Activated B cell treated with CpG ODN at 0.5 μM for 24 hours (primary cell): Measurements from ENCODE around the gene GALNT12. TPM values are rescaled to one million over a fixed set of nuclear protein-coding genes. Genes with fewer than 3 reads are reported as not detected.

Source experiments
- ATAC-seq: fragments of 200-7000 bp; cut with Tn5 transposase; one replicate; pipeline ENCODE4 v1.10.0; 2021; ENCODE audit warnings: low read depth, mild to moderate bottlenecking, moderate library complexity
- CTCF ChIA-PET: fragments of 350-600 bp; sonication (Branson Sonifier 250); formaldehyde crosslinking; loops from one replicate; lab custom pipeline; 2021; ENCODE audit warnings: antibody characterized with exemption; lab: Charles Lee
- POLR2A ChIA-PET: fragments of 350-600 bp; sonication (Branson Sonifier 250); formaldehyde crosslinking; loops from one replicate; lab custom pipeline; 2021; ENCODE audit warnings: antibody characterized with exemption; lab: Charles Lee
- DNase-seq: peaks from one replicate; pipeline ENCODE4 v3.0.0; 2022
- H3K27ac Mint-ChIP-seq: one replicate; pipeline ENCODE4 v1.8.0; 2020; ENCODE audit warnings: mixed read lengths
- H3K27me3 Mint-ChIP-seq: one replicate; pipeline ENCODE4 v1.8.0; 2021; ENCODE audit warnings: mixed read lengths
- H3K36me3 Mint-ChIP-seq: one replicate; pipeline ENCODE4 v1.8.0; 2021; ENCODE audit warnings: low read depth, mixed read lengths
- H3K4me1 Mint-ChIP-seq: one replicate; pipeline ENCODE4 v1.8.0; 2021; ENCODE audit warnings: mixed read lengths
- H3K4me3 Mint-ChIP-seq: one replicate; pipeline ENCODE4 v1.8.0; 2020; ENCODE audit warnings: mild to moderate bottlenecking, mixed read lengths
- H3K9me3 Mint-ChIP-seq: one replicate; pipeline ENCODE4 v1.8.0; 2020; ENCODE audit warnings: mixed read lengths
- CTCF ChIP-seq: fragments of 200-600 bp; IDR thresholded peaks from one replicate; pipeline ENCODE4 v1.8.0; 2022; ENCODE audit warnings: antibody characterized with exemption, mild to moderate bottlenecking
- intact Hi-C: fragments of 100-400 bp; cut with micrococcal nuclease; formaldehyde crosslinking; loops from one replicate; pipeline ENCODE4 v1.15.1; 2024
- total RNA-seq: library from RNA; stranded (reverse); gene quantifications from 2 replicates; pipeline ENCODE4 v1.2.3, GENCODE V29; 2022

Gene GALNT12
- total RNA-seq, 1 donor from 2014 or later, result 2.0 TPM

GRCh38 chr9:98859941-98860340 is 52.5 kb downstream of the GALNT12 start:
- ChIA-PET CTCF (no interaction called here), POLR2A (no interaction called here)
- no peak for DNase-seq
- H3K4me1 Mint-ChIP-seq, result no peaks in the 10 kb centered on the region
- H3K27me3 Mint-ChIP-seq, result peaks cover 21% of the 10 kb centered on the region
- no peak overlapping the region for H3K4me3 Mint-ChIP-seq
- H3K36me3 Mint-ChIP-seq, result no peaks in the 10 kb centered on the region
- H3K27ac Mint-ChIP-seq, result no peak overlapping the region
- no peak for ATAC-seq
- no peak for TF ChIP-seq CTCF
- intact Hi-C loops, result no loop called here
- H3K9me3 Mint-ChIP-seq, result peaks cover 6% of the 10 kb centered on the region

- CTCF ChIA-PET, result interaction anchor here (1.0 kb wide), 1 partner anchor 138 kb away, joined by 3 read pairs; no protein-coding TSS in a partner anchor
- no peak for ATAC-seq
- no peak overlapping the region for H3K4me3 Mint-ChIP-seq
These were observed 53.4 kb downstream of the GALNT12 start for GRCh38 chr9:98860871-98861293.

GRCh38 chr9:98861781-98862504 is 54.5 kb downstream of the GALNT12 start:
- ATAC-seq (no peak), DNase-seq (no peak)
- no peak for TF ChIP-seq CTCF
- no peak overlapping the region for H3K4me3 Mint-ChIP-seq
- H3K27me3 Mint-ChIP-seq, result peaks cover 13% of the 10 kb centered on the region
- intact Hi-C loops, result no loop called here
- ChIA-PET CTCF (interaction anchor here (0.7 kb wide), 1 partner anchor 14 kb away, joined by 4 read pairs; no protein-coding TSS in a partner anchor), POLR2A (no interaction called here)
- no peaks in the 10 kb centered on the region for H3K36me3 Mint-ChIP-seq
- no peaks in the 10 kb centered on the region for H3K9me3 Mint-ChIP-seq
- H3K4me1 Mint-ChIP-seq, result no peaks in the 10 kb centered on the region
- no peak overlapping the region for H3K27ac Mint-ChIP-seq

More at GRCh38 chr9:98860871-98861293, 53.4 kb downstream of the GALNT12 start:
- H3K9me3 Mint-ChIP-seq, result peaks cover 2% of the 10 kb centered on the region
- peaks cover 19% of the 10 kb centered on the region for H3K27me3 Mint-ChIP-seq
- POLR2A ChIA-PET, result no interaction called here
- TF ChIP-seq CTCF, result no peak
- no peaks in the 10 kb centered on the region for H3K4me1 Mint-ChIP-seq
- DNase-seq, result no peak
- no peaks in the 10 kb centered on the region for H3K36me3 Mint-ChIP-seq
- H3K27ac Mint-ChIP-seq, result no peak overlapping the region
- intact Hi-C loops, result no loop called here

GRCh38 chr9:98862936-98863335 is 55.5 kb downstream of the GALNT12 start:
- intact Hi-C loops, result no loop called here
- ChIA-PET CTCF (no interaction called here), POLR2A (no interaction called here)
- no peak for DNase-seq
- no peaks in the 10 kb centered on the region for H3K4me1 Mint-ChIP-seq
- H3K9me3 Mint-ChIP-seq, result no peaks in the 10 kb centered on the region
- no peaks in the 10 kb centered on the region for H3K36me3 Mint-ChIP-seq
- no peak overlapping the region for H3K4me3 Mint-ChIP-seq
- H3K27me3 Mint-ChIP-seq, result peaks cover 12% of the 10 kb centered on the region
- no peak for ATAC-seq
- no peak for TF ChIP-seq CTCF
- no peak overlapping the region for H3K27ac Mint-ChIP-seq

GRCh38 chr9:98864281-98865174 is 57.1 kb downstream of the GALNT12 start:
- Mint-ChIP-seq H3K9me3 (no peaks in the 10 kb centered on the region), H3K36me3 (no peaks in the 10 kb centered on the region), H3K27ac (no peak overlapping the region), H3K4me1 (no peaks in the 10 kb centered on the region), H3K27me3 (peaks cover 11% of the 10 kb centered on the region), H3K4me3 (no peak overlapping the region)
- ChIA-PET POLR2A (no interaction called here), CTCF (no interaction called here)
- no peak for DNase-seq
- no peak for TF ChIP-seq CTCF
- no peak for ATAC-seq
- intact Hi-C loops, result no loop called here
